HPDE6-E6E7 (cell line): ENCODE results near the gene BRINP2.

Source experiments
- DNase-seq: peaks from one replicate; pipeline ENCODE4 v3.0.0; 2011; ENCODE audit warnings: missing footprints; ENCODE audit errors: extremely low spot score

Gene BRINP2

GRCh38 chr1:177270863-177271262 is 100.1 kb downstream of the BRINP2 start:
- DNase-seq, result no peak

- no peak for DNase-seq
Measured at GRCh38 chr1:177273141-177273540, 102.4 kb downstream of the BRINP2 start.

DNA sequence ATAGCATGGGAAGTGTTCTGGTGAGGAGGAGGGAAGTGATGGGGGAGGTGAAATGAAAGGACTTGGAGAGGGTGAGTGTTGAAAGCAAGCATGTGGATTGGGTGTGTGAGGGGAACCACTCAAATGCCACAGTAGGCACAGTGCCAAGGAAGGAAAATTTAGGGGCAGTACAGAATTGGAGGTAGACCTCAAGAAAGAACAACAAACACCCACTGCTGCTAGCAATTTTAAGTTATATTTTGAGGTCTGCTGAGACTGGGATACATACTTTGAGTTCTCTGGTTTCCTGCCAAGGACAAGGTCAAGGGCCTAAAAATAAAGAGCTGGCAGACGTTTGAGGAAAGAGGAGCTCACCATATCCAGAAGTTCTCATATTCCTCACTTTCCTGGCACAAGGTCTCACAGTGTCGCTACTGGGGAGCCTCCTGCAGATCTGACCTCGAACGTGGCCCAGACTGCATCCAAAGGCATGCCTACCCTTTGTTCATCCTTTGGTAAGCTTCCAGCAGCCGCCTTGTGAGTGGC is 104.0 kb downstream of the BRINP2 start:
- DNase-seq, result no peak

GRCh38 chr1:177275736-177276135 is 105.0 kb downstream of the BRINP2 start:
- DNase-seq, result no peak

DNA sequence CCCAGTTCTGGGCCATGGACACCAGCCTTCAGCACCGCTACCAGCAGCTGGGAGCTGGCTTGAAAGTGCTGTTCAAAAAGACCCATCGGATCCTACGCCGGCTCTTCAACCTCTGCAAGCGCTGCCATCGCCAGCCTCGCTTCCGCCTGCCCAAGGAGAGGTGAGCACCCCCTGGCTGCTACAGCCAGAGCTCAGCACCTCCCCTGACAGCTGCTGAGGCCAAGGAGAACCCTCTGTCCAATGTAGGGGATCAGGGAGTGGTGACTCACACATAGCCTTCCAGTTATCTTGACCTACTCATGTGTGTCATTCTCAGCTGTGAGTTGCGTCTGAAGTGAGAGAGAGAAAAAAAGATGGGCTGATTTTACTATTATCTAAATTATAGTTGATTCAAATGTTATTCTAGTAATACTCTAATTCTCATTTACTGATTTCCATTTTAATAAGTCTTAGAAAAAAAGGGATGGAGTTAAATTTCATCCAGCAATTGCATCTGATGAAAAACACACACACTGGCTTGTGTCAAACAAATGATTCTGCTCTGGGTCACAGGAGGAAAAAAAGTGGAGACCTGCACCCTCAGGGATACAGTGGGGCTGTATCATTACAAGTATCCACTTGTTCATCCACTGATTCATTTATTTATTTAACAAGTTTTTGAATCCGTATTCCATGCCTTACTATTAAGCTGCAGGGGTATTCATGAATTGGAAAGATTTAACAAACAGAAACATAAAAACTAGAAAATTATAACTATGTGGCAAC is 108.0 kb downstream of the BRINP2 start:
- DNase-seq, result no peak

DNA sequence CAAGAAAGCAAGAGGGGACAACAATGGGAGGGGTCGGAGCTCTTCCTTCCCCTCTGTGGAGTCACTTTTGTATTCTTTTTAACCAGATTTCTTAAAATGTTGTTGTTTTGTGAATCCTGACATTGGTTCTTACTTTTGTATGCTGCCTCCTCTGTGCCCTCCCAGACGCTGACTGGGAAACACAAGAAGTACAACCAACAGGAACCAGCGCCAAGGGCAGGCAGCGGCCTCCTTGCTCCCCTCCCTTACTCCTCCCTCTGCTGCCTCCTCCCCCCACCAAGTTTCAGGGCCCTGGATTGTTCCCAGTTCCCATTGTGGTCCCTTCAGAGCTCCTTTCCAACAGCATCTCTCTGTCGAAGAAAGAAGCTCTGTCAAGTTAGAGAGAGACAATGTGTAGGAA is 111.1 kb downstream of the BRINP2 start:
- no peak for DNase-seq

GRCh38 chr1:177282976-177283375 is 112.2 kb downstream of the BRINP2 start:
- no peak for DNase-seq

DNA sequence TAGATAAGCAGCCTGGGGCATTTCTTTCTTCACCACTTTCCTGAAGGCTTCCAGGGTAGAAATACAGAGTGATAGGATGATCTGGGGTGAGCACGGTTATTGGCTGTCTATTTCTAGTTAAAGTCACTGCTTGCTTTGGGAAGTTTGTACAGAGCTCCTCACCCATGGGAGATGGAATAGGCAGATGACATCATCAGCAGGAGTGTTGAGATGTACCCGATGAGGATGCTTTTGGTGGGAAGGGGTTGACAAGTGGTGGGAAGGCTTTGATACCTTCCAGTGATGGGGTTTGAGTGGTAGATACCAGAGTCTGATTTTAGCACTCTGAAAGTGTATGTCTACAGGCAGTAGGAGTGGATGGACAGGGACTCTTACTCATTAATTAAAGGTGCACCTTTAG is 112.6 kb downstream of the BRINP2 start:
- no peak for DNase-seq

DNA sequence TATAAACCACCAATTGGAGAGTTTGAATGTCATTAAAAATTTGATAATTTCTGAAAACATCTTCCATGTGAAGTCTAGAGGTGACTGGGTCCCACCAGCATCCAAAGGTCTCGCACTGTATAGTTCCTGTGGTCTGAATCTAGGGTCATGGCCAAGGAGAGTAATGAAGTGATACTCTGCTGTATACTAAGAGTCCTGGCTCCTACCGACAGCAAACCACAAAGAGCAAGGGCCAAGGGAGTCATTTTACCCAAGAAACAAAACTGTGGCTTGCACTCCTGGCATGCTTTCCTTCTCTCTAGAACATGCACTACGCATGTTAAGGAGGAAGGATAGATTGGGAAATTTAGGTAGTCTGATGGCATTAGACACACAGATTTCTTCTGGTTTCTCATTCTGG is 115.6 kb downstream of the BRINP2 start:
- no peak for DNase-seq

GRCh38 chr1:177287270-177287669 is 116.5 kb downstream of the BRINP2 start:
- no peak for DNase-seq

- no peak for DNase-seq
Measured at GRCh38 chr1:177287994-177288393, 117.2 kb downstream of the BRINP2 start.

DNA sequence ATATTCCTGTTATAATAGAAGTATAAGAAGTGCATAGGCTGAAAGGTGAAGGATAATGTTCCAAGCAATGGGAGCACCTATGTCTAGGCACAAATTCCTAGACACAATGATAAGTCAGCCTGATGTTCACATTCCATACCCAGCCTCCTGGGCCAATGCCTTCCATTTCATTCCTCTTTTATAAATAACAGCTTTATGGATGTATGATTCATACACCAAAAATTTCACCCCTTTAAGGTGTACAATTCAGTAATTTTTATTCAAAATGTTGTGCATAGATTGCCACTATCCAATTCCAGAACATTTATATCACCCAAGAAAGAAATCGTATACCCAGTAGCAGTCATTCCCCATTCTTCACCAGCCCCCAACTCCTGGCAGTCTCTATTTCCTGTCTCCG is 118.8 kb downstream of the BRINP2 start:
- DNase-seq, result no peak

DNA sequence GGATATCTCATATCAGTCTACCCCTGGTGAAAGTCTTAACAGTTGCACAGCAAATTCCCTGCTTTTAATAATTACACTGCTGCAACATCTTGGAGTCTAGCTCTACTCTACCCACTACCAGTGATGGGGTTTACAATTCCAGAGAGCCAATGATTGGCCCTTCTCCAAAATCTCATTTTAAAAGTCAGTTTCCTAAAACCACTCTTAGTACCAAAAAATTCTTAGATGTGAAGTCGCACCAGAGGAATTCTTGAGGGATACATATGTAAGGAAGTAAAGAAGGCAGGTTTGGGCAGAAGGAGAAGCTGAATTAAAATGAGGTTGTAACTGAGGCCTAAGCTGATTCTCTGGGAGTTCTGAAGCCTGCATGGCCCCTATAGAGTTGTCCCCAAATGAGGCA is 129.7 kb downstream of the BRINP2 start:
- DNase-seq, result no peak

DNA sequence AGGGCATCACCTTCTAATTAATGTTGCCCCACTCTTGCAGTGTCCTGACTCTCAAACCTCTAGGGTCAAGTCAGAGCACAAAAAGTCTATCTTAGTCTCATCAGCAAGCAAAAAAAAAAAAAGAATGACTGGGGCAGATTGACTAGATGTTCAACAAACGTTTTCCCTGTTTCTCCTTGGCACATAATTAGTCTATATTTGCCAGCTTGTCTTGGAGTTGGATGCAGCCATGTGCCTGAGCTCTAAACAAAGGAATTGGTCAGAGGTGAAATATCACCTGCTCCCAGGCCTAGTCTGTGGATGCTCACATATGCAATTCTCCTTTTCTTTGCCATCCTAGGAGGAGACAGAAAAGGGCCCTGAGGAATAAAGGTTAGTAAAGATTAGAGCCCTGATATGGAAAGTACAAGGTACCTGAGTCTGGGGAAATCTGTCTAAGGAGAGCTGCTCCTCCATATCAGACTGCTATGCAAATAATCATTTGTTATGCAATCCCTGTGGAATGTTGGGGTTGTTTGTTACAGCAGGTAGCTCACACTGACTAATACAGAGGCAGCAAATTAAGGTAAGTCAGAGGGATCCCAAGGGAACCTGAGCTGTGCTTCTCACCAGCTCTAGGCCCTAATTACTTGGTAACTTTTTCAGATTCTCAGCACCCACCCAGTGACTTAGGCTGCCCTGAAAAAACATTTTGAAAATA is 130.8 kb downstream of the BRINP2 start:
- no peak for DNase-seq

DNA sequence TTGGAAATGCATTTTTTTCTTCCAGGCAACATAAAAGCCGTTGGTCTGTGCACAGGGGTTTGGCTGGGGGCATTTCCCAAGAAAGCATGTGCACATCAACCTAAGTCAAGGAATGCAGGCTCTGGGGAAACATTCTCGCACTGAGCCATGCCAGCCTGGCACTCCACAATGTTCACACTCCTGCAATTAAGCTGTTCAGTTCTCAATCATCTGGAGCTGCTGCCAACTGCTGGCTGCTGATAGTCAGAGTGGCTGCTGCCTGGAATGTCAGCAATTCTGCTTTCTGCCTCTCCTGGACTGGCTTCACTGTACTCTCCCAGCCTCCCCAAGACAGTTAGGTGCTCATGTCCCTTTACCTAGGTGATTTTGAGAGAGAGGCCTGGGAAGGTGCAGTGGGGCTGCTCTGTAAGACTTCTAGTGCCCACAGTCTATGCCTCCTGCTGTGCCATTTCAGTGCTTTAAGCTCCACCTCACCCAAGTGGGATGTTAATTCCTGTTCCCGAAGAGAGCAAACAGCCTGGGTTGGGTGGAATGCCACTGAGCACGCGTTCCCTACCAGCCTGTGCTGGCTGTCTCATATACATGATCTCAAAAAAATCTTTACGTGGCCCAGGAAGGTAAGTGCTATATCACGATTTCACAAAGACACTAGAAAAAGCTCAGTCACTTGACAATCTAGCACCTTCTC is 131.7 kb downstream of the BRINP2 start:
- no peak for DNase-seq

DNA sequence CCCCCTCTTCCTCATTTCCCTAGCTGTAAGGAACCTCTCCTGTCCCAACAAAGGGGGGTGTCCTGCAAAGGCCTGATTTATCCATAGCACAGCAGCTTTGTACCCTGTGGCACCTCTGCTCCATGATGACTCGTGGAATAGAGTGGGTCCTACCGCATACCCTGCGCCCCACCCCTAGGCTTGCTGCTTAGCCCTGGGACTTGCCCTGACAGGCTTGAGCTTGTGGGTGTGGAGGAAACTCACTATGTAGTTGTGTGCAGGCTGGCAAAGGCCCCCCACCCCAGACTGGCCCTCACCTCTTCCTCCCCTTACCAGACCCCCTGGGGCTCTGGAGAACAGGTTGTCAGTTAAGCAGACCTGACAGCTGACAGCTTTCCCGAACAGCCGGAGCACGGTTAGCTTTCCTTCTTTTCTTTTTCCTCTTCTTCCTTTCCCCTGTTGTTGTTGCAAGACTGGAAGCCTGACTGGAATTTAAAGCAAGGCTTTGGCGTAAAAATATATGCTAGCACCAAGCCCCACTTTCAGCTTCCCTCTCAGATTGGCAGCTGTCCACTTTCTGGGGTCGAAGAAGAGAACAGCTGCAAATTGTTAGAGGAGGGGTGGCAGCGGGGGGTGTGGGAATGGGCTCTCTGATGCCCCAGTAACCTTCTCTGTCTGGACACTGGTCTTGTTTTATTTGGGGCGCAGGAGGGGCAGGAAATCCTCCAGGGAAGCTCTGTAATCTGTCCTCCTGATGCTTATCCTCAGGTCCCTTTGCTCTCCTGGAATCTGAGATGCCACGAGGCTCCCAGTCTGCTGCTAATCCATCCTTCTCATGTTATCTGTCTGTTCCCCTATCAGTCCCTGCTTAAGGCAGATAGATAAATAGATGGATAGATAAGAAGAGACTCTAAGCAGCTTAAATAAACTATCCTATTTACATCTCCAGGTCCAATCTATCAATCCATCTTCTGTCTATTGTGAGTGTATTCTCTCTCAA is 134.6 kb downstream of the BRINP2 start:
- DNase-seq, result peak; percentile 21

DNA sequence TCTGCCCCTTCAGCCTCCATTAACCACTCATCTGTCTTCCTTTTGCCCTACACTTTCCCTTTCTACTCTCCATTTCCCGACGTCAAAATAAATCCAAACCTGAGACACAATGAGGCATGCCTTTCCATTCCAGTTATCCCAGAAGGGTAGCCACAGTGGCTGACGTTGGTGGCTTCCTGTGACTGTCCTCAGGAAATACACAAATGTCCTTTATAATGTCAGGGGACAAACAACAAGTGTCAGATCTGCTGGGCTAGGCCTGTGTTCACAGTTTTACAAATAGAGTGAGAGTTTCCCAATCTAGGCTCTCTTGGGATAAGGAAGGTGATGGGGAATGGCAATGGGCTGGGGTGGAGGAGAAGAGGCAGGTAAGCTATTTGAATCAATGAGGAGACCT is 135.3 kb downstream of the BRINP2 start:
- DNase-seq, result no peak

GRCh38 chr1:177306981-177307380 is 136.2 kb downstream of the BRINP2 start:
- DNase-seq, result no peak

DNA sequence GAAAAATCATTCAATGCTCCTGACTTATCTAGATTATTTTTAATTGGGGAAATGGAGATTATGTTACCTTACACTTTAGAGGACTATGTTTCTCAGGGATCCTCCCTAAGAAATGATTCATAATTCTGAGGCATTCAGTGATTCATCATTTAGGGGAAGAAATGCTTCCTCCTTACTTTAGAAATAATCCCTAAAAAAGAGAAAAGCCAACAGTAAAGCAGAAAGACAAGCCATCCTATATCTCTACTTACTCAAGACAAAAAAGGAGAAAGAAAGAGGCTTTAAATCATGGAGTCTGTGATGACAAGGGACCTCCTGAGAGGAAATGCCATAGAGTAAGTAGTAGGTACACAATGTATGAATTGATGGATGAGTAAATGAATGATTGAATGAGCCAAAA is 137.0 kb downstream of the BRINP2 start:
- peak; percentile 36 for DNase-seq

GRCh38 chr1:177309880-177310279 is 139.1 kb downstream of the BRINP2 start:
- no peak for DNase-seq

DNA sequence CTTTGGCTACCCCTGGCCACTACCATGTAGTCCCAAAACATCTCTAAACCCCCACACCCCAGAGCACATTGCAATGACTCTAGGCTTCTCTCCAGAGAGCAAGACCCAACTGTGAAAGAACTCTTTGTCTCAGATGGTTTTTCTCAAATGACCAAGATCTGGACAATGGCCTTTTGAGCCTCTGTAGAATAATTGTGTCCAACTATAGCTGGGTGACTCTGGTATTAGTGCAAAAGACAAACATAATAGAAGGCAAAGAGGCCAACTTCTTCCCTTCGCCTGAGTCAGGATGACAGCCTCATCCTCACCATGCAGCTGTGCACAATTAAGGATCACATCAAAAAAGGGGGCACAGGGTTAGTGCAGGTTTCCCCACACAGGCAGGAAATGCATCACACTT is 139.6 kb downstream of the BRINP2 start:
- no peak for DNase-seq
